CD4-positive, alpha-beta memory T cell (primary cell): ENCODE data around the gene GPR108. TPM values are rescaled to one million over a fixed set of nuclear protein-coding genes. Genes with fewer than 3 reads are reported as not detected.

Experiments used
- CTCF ChIA-PET: fragments of 350-600 bp; sonication (Branson Sonifier 250); formaldehyde crosslinking; loops from one replicate; lab custom pipeline; 2021; ENCODE audit warnings: inconsistent platforms; ENCODE audit not compliant: partially characterized antibody; lab: Charles Lee
- POLR2A ChIA-PET: fragments of 350-600 bp; sonication (Branson Sonifier 250); formaldehyde crosslinking; loops from one replicate; lab custom pipeline; 2021; ENCODE audit not compliant: partially characterized antibody; lab: Charles Lee
- DNase-seq, 5 donors: peaks; one replicate each; pipeline versions ENCODE4 v3.0.0 to v3.0.0-alpha.2; 2020 to 2022; ENCODE audit warnings: mixed read lengths in 1 of 5
- H3K27ac ChIP-seq: one replicate; pipeline ENCODE4 v1.7.0; 2013; ENCODE audit warnings: low read depth, low read length
- H3K27me3 ChIP-seq: 2 replicates; pipeline ENCODE4 v1.7.0; 2013; ENCODE audit warnings: mild to moderate bottlenecking, low read length, moderate library complexity; ENCODE audit not compliant: insufficient read depth
- H3K36me3 ChIP-seq: 2 replicates; pipeline ENCODE4 v1.7.0; 2013; ENCODE audit warnings: mild to moderate bottlenecking, low read length, moderate library complexity; ENCODE audit not compliant: insufficient read depth
- H3K4me1 ChIP-seq: 2 replicates; pipeline ENCODE4 v1.7.0; 2013; ENCODE audit warnings: mild to moderate bottlenecking, low read length, moderate library complexity; ENCODE audit not compliant: insufficient read depth
- H3K4me3 ChIP-seq, 2 donors: one replicate each; pipeline ENCODE4 v1.7.0; 2013; ENCODE audit warnings: low read length in 2 of 2, mild to moderate bottlenecking in 1 of 2
- H3K9me3 ChIP-seq, 2 donors: one replicate each; pipeline ENCODE4 v1.7.0; 2013; ENCODE audit warnings: low read length in 2 of 2, control low read depth in 1 of 2; ENCODE audit not compliant: control insufficient read depth in 1 of 2
- H3K27ac Mint-ChIP-seq, 7 donors: one replicate each; pipeline ENCODE4 v1.8.0; 2020 to 2021; ENCODE audit warnings: mixed read lengths in 7 of 7, mild to moderate bottlenecking in 6 of 7, inconsistent platforms in 3 of 7, moderate library complexity in 3 of 7
- H3K27me3 Mint-ChIP-seq, 2 donors: one replicate each; pipeline ENCODE4 v1.8.0; 2020 to 2021; ENCODE audit warnings: mixed read lengths in 2 of 2
- H3K36me3 Mint-ChIP-seq, 2 donors: one replicate each; pipeline ENCODE4 v1.8.0; 2020 to 2021; ENCODE audit warnings: mixed read lengths in 2 of 2, inconsistent platforms in 1 of 2, mild to moderate bottlenecking in 1 of 2
- H3K4me1 Mint-ChIP-seq, 4 donors: one replicate each; pipeline ENCODE4 v1.8.0; 2020 to 2021; ENCODE audit warnings: mixed read lengths in 4 of 4, mild to moderate bottlenecking in 1 of 4
- H3K4me3 Mint-ChIP-seq, 8 donors: one replicate each; pipeline ENCODE4 v1.8.0; 2020 to 2021; ENCODE audit warnings: mixed read lengths in 8 of 8, mild to moderate bottlenecking in 7 of 8, moderate library complexity in 6 of 8, inconsistent platforms in 3 of 8
- H3K9me3 Mint-ChIP-seq, 8 donors: one replicate each; pipeline ENCODE4 v1.8.0; 2020 to 2021; ENCODE audit warnings: mixed read lengths in 8 of 8, mild to moderate bottlenecking in 5 of 8, inconsistent platforms in 3 of 8, moderate library complexity in 1 of 8
- intact Hi-C: fragments of 100-400 bp; cut with micrococcal nuclease; formaldehyde crosslinking; loops from one replicate; pipeline ENCODE4 v1.15.1; 2023
- polyA plus RNA-seq, 2 donors: library from polyadenylated mRNA; unstranded; fragments of 300-500 nt; fragmentation: Illumina TruSeq; gene quantifications; one replicate each; pipeline ENCODE4 v1.2.3, GENCODE V29; 2021
- total RNA-seq, 2 experiments: library from RNA; stranded (reverse); gene quantifications; one replicate each; pipeline ENCODE4 v1.2.3, GENCODE V29; 2021

The GPR108 gene
- total and polyA plus RNA-seq, 4 experiments from 2014 or later = 75.6 to 183 (median 92.3) TPM

DNA sequence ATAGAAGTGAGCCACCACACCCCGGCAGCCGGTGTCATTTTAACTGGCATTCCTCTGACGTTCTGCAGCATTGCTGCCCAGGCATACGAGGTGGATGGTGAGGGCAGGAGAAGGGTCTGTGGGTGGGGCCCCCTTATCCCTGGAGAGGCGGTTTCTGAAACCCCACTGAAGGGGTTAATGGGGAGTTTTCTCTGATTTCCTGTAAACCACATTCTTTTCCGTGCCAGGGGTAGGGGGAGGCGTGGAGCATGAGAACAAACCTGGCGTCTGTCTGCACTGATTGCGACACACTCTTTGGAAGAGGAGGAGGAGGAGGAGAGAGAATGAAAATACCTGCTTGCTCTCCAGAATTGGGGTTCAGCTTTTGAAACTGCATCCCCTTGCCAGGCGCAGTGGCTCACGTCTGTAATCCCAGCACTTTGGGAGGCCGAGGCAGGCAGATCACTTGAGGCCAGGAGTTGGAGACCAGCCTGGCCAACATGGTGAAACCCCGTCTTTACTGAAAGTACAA is 14.2 kb downstream of the GPR108 start:
- Histone ChIP-seq H3K4me3 (no peak overlapping the region), H3K4me1 (peaks cover 5% of the 10 kb centered on the region), H3K36me3 (no peaks in the 10 kb centered on the region), H3K27me3 (no peaks in the 10 kb centered on the region), H3K9me3 (no peaks in the 10 kb centered on the region), H3K27ac (no peak overlapping the region)
- no peaks in the 10 kb centered on the region for H3K27me3 Mint-ChIP-seq
- no peak overlapping the region for H3K4me3 Mint-ChIP-seq
- H3K36me3 Mint-ChIP-seq = no peaks in the 10 kb centered on the region
- intact Hi-C loops = no loop called here
- POLR2A ChIA-PET = interaction anchor here (1.5 kb wide), 1 partner anchor 54 kb away, joined by 3 read pairs; no protein-coding TSS in a partner anchor
- no peaks in the 10 kb centered on the region for H3K9me3 Mint-ChIP-seq
- CTCF ChIA-PET = no interaction called here
- no peak overlapping the region for H3K27ac Mint-ChIP-seq
- H3K4me1 Mint-ChIP-seq = peaks cover 4 to 22% (median 11%) of the 10 kb centered on the region in 4 donors
- no peak for DNase-seq

- no peaks in the 10 kb centered on the region for H3K27me3 ChIP-seq
- no peak overlapping the region for H3K27ac ChIP-seq
- peaks cover 5% of the 10 kb centered on the region for H3K4me1 ChIP-seq
- Mint-ChIP-seq H3K27me3 (no peaks in the 10 kb centered on the region), H3K27ac (peak overlapping the region in 3 of 7 donors; percentile 7 to 24 (median 19)), H3K4me1 (peaks cover 7 to 30% (median 18%) of the 10 kb centered on the region in 4 donors), H3K36me3 (no peaks in the 10 kb centered on the region), H3K4me3 (no peak overlapping the region), H3K9me3 (no peaks in the 10 kb centered on the region)
- no peak for DNase-seq
- ChIA-PET CTCF (no interaction called here), POLR2A (no interaction called here)
- intact Hi-C loops = no loop called here
- H3K4me3 ChIP-seq = no peak overlapping the region
- H3K36me3 ChIP-seq = no peaks in the 10 kb centered on the region
- no peaks in the 10 kb centered on the region for H3K9me3 ChIP-seq
These were observed 15.6 kb downstream of the GPR108 start for GRCh38 chr19:6721773-6722172.

DNA sequence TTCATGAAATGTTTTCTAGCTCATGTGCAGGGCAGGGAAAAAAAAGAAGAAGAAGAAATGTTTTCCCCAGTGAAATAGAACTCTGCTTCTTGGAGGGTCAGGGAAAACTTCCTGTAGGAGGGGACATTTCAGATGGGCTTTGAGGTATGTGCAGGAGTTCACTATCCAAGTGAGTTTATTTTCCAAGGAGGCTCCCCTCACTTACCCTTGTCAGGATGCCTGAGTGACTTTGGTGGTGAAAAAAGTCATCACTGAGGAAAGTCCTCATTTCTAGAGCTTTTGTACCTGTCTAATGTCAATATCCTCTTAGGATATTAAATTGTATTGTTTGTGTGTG is 16.3 kb downstream of the GPR108 start:
- POLR2A ChIA-PET = no interaction called here

GRCh38 chr19:6720369-6721137 is 16.8 kb downstream of the GPR108 start, which contains the start of gene C3:
Gene C3, minus strand, starts transcription at chr19:6720650. Its CDS starts 61 bp downstream, at chr19:6720589.
- H3K36me3 Mint-ChIP-seq = no peaks in the 10 kb centered on the region
- no peaks in the 10 kb centered on the region for H3K9me3 Mint-ChIP-seq
- H3K4me3 Mint-ChIP-seq = no peak within 1 kb of the TSS
- Histone ChIP-seq H3K27me3 (no peaks in the 10 kb centered on the region), H3K4me3 (no peak within 1 kb of the TSS), H3K27ac (no peak within 1 kb of the TSS), H3K9me3 (no peaks in the 10 kb centered on the region), H3K4me1 (peaks cover 5% of the 10 kb centered on the region), H3K36me3 (no peaks in the 10 kb centered on the region)
- ChIA-PET POLR2A (no interaction called here), CTCF (interaction anchor here (0.5 kb wide), 1 partner anchor 40 kb away, joined by 4 read pairs; no protein-coding TSS in a partner anchor)
- intact Hi-C loops = no loop called here
- H3K27ac Mint-ChIP-seq = peak within 1 kb of the TSS in 4 of 7 donors; percentile 30 to 75 (median 62)
- no peak for DNase-seq
- H3K4me1 Mint-ChIP-seq = peaks cover 7 to 28% (median 18%) of the 10 kb centered on the region in 4 donors
- H3K27me3 Mint-ChIP-seq = no peaks in the 10 kb centered on the region

More for the DNA sequence above, 16.3 kb downstream of the GPR108 start:
- no peak overlapping the region for H3K4me3 ChIP-seq
- H3K4me1 ChIP-seq = peaks cover 5% of the 10 kb centered on the region
- DNase-seq = no peak
- CTCF ChIA-PET = no interaction called here
- H3K27ac ChIP-seq = no peak overlapping the region
- Mint-ChIP-seq H3K27ac (no peak overlapping the region), H3K9me3 (no peaks in the 10 kb centered on the region), H3K27me3 (no peaks in the 10 kb centered on the region), H3K4me3 (no peak overlapping the region), H3K36me3 (no peaks in the 10 kb centered on the region), H3K4me1 (peaks cover 7 to 30% (median 19%) of the 10 kb centered on the region in 4 donors)
- intact Hi-C loops = no loop called here
- H3K27me3 ChIP-seq = no peaks in the 10 kb centered on the region
- no peaks in the 10 kb centered on the region for H3K9me3 ChIP-seq
- H3K36me3 ChIP-seq = no peaks in the 10 kb centered on the region

DNA sequence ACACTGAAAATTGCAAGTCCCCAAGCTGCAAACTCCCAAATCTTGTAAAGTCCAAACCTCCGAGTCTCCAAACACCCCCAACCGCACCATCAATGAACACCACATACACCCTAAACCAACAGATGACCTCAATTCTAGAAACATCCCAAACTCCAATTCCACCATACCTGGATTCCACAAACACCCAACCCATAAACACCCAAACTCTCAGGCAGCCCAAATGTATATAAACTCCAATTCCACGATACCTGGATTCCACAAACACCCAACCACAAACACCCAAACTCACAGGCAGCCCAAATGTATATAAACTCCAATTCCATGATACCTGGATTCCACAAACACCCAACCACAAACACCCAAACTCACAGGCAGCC is 17.4 kb downstream of the GPR108 start:
- H3K4me1 Mint-ChIP-seq = peaks cover 5 to 23% (median 14%) of the 10 kb centered on the region in 4 donors

DNA sequence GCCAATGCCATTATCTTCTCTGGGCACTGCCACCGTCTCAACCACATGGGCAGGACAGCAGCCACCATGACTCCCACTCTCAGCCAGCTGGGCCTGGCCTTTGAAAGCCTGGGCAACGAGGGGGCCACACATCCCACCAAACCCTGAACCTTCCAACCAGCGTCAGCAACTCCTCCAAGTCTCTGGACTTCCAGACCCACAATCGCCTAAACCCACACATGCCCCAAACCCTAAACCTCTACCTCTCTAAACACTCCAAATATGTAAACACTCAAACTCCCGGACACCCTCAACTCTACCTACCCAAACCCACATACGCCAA is 17.9 kb downstream of the GPR108 start:
- Histone ChIP-seq H3K27me3 (no peaks in the 10 kb centered on the region), H3K4me1 (no peaks in the 10 kb centered on the region), H3K36me3 (no peaks in the 10 kb centered on the region), H3K9me3 (no peaks in the 10 kb centered on the region), H3K4me3 (no peak overlapping the region), H3K27ac (no peak overlapping the region)
- Mint-ChIP-seq H3K9me3 (no peaks in the 10 kb centered on the region), H3K4me3 (no peak overlapping the region), H3K27me3 (no peaks in the 10 kb centered on the region), H3K4me1 (peaks cover 5 to 20% (median 12%) of the 10 kb centered on the region in 4 donors), H3K36me3 (no peaks in the 10 kb centered on the region), H3K27ac (peak overlapping the region in 3 of 7 donors; percentile 30 to 75 (median 60))
- ChIA-PET CTCF (no interaction called here), POLR2A (no interaction called here)
- intact Hi-C loops = no loop called here
- no peak for DNase-seq

More for the DNA sequence above, 17.4 kb downstream of the GPR108 start:
- H3K9me3 ChIP-seq = no peaks in the 10 kb centered on the region
- POLR2A ChIA-PET = no interaction called here
- no peak overlapping the region for H3K4me3 ChIP-seq
- H3K4me3 Mint-ChIP-seq = no peak overlapping the region
- H3K27ac Mint-ChIP-seq = peak overlapping the region in 2 of 7 donors; percentile 30 to 63
- no peaks in the 10 kb centered on the region for H3K9me3 Mint-ChIP-seq
- H3K36me3 Mint-ChIP-seq = no peaks in the 10 kb centered on the region
- H3K27me3 ChIP-seq = no peaks in the 10 kb centered on the region
- H3K36me3 ChIP-seq = no peaks in the 10 kb centered on the region
- H3K27me3 Mint-ChIP-seq = no peaks in the 10 kb centered on the region
- H3K27ac ChIP-seq = no peak overlapping the region
- intact Hi-C loops = no loop called here
- no peaks in the 10 kb centered on the region for H3K4me1 ChIP-seq
- CTCF ChIA-PET = interaction anchor here (0.5 kb wide), 1 partner anchor 39 kb away, joined by 4 read pairs; no protein-coding TSS in a partner anchor
- DNase-seq = no peak

- Histone ChIP-seq H3K9me3 (no peaks in the 10 kb centered on the region), H3K4me3 (no peak overlapping the region), H3K36me3 (no peaks in the 10 kb centered on the region), H3K27ac (no peak overlapping the region), H3K4me1 (no peaks in the 10 kb centered on the region), H3K27me3 (no peaks in the 10 kb centered on the region)
- H3K9me3 Mint-ChIP-seq = no peaks in the 10 kb centered on the region
- peak overlapping the region in 1 of 7 donors; percentile 30 for H3K27ac Mint-ChIP-seq
- CTCF ChIA-PET = interaction anchor here (0.7 kb wide), 1 partner anchor 35 kb away, joined by 3 read pairs; no protein-coding TSS in a partner anchor
- H3K36me3 Mint-ChIP-seq = no peaks in the 10 kb centered on the region
- peaks cover 5 to 19% (median 11%) of the 10 kb centered on the region in 4 donors for H3K4me1 Mint-ChIP-seq
- POLR2A ChIA-PET = no interaction called here
- DNase-seq = peak; percentile 26 to 50 (median 32)
- intact Hi-C loops = no loop called here
- no peak overlapping the region for H3K4me3 Mint-ChIP-seq
- H3K27me3 Mint-ChIP-seq = no peaks in the 10 kb centered on the region
These were observed 18.4 kb downstream of the GPR108 start for GRCh38 chr19:6718741-6719539.
